HG02884 (cell line): ENCODE data around the gene TLE1.

Experiments used
- ATAC-seq: cut with Tn5 transposase; IDR thresholded peaks from one replicate; pipeline ENCODE4 v1.9.1; 2021; ENCODE audit warnings: mild to moderate bottlenecking, moderate library complexity; ENCODE audit not compliant: unreplicated experiment

The TLE1 gene

GRCh38 chr9:81584099-81584498, 105.2 kb downstream of the TLE1 start:
- ATAC-seq: no peak

- ATAC-seq: no peak
Measured at GRCh38 chr9:81581986-81582385, 107.4 kb downstream of the TLE1 start.

GRCh38 chr9:81579381-81579780, 110.0 kb downstream of the TLE1 start:
- no peak for ATAC-seq

- no peak for ATAC-seq
Measured at GRCh38 chr9:81578606-81579005, 110.7 kb downstream of the TLE1 start.

- no peak for ATAC-seq
Measured at GRCh38 chr9:81575956-81576355, 113.4 kb downstream of the TLE1 start.

- no peak for ATAC-seq
Measured at GRCh38 chr9:81574405-81574804, 114.9 kb downstream of the TLE1 start.

- no peak for ATAC-seq
Measured at GRCh38 chr9:81573415-81574321, 115.7 kb downstream of the TLE1 start.

GRCh38 chr9:81570083-81570482, 119.3 kb downstream of the TLE1 start:
- ATAC-seq: no peak

- no peak for ATAC-seq
Measured at GRCh38 chr9:81566074-81566698, 123.2 kb downstream of the TLE1 start.

- no peak for ATAC-seq
Measured at GRCh38 chr9:81565609-81566008, 123.7 kb downstream of the TLE1 start.

- no peak for ATAC-seq
Measured at GRCh38 chr9:81565144-81565543, 124.2 kb downstream of the TLE1 start.

- ATAC-seq: no peak
Measured at GRCh38 chr9:81564632-81565031, 124.7 kb downstream of the TLE1 start.

GRCh38 chr9:81563739-81564138, 125.6 kb downstream of the TLE1 start:
- ATAC-seq: no peak

GRCh38 chr9:81563020-81563407, 126.3 kb downstream of the TLE1 start:
- ATAC-seq: no peak

GRCh38 chr9:81562231-81563019, 126.9 kb downstream of the TLE1 start:
- no peak for ATAC-seq

GRCh38 chr9:81560851-81561732, 128.3 kb downstream of the TLE1 start:
- no peak for ATAC-seq

- ATAC-seq: no peak
Measured at GRCh38 chr9:81559709-81560108, 129.6 kb downstream of the TLE1 start.

GRCh38 chr9:81559197-81559596, 130.2 kb downstream of the TLE1 start:
- ATAC-seq: no peak

- no peak for ATAC-seq
Measured at GRCh38 chr9:81558091-81558830, 131.1 kb downstream of the TLE1 start.
